Panc1 (cell line): ENCODE measurements around the gene SRP68. TPM values are rescaled to one million over a fixed set of nuclear protein-coding genes. Genes with fewer than 3 reads are reported as not detected.

ENCODE experiments used
- ATAC-seq: fragments of 200-7000 bp; cut with Tn5 transposase; 2 replicates; pipeline ENCODE4 v1.9.1; 2020; ENCODE audit warnings: mild to moderate bottlenecking, moderate library complexity
- BruUV-seq: library from RNA; stranded (reverse); fragments of 400-500 nt; replicated peaks from 2 replicates; lab custom pipeline; 2021; lab: Mats Ljungman, UMichigan
- CTCF ChIA-PET: fragments of 300-600 bp; sonication (Branson Sonifier 250); formaldehyde crosslinking; loops from one replicate; lab custom pipeline; 2022; ENCODE audit warnings: antibody characterized with exemption; lab: Charles Lee
- POLR2A ChIA-PET: fragments of 300-600 bp; sonication (Branson Sonifier 250); formaldehyde crosslinking; loops from one replicate; lab custom pipeline; 2022; ENCODE audit warnings: antibody characterized with exemption; lab: Charles Lee
- DNase-seq: peaks from one replicate; pipeline ENCODE4 v3.0.0-alpha.2; 2010; ENCODE audit warnings: low read depth, low spot score
- H3K27ac ChIP-seq: 2 replicates; pipeline ENCODE4 v1.5.1; 2011; ENCODE audit warnings: mild to moderate bottlenecking, low read length, inconsistent platforms
- H3K27me3 ChIP-seq: fragments of 200-500 bp; sonication (Bioruptor generic); 2 replicates; pipeline ENCODE4 v1.6.0; 2014; ENCODE audit warnings: low read length, inconsistent platforms; ENCODE audit not compliant: control insufficient read depth, insufficient read depth
- H3K36me3 ChIP-seq: fragments of 200-500 bp; sonication (Bioruptor generic); 2 replicates; pipeline ENCODE4 v1.5.1; 2014; ENCODE audit warnings: inconsistent platforms, mild to moderate bottlenecking, low read length, moderate library complexity; ENCODE audit not compliant: control insufficient read depth, insufficient read depth
- H3K4me1 ChIP-seq: 2 replicates; pipeline ENCODE4 v1.5.1; 2011; ENCODE audit warnings: inconsistent platforms, mild to moderate bottlenecking, low read length, moderate library complexity; ENCODE audit not compliant: control insufficient read depth, insufficient read depth
- H3K4me3 ChIP-seq, 2 experiments: 2 replicates each; pipeline ENCODE4 v1.5.1; 2011 to 2012; ENCODE audit warnings: low read depth in 2 of 2, low read length in 2 of 2, mild to moderate bottlenecking in 2 of 2, inconsistent platforms in 1 of 2, moderate library complexity in 1 of 2
- H3K9me3 ChIP-seq: fragments of 200-500 bp; sonication (Bioruptor generic); 2 replicates; pipeline ENCODE4 v1.5.1; 2014; ENCODE audit warnings: low read depth, mild to moderate bottlenecking, inconsistent platforms, low read length, moderate library complexity; ENCODE audit not compliant: control insufficient read depth, insufficient read depth
- CTCF ChIP-seq: fragments of 450-650 bp; IDR thresholded peaks from 2 replicates; pipeline ENCODE4 v1.5.1; 2017; ENCODE audit warnings: mild to moderate bottlenecking
- POLR2AphosphoS5 ChIP-seq: IDR thresholded peaks from 2 replicates; pipeline ENCODE4 v1.6.1; 2012; ENCODE audit warnings: mild to moderate bottlenecking, low read depth, low read length, moderate library complexity
- REST ChIP-seq, 2 experiments: IDR thresholded peaks; 2 replicates each; pipeline ENCODE4 v1.6.1; 2011 to 2012; ENCODE audit warnings: low read depth in 2 of 2, control low read depth in 1 of 2, low read length in 1 of 2, mild to moderate bottlenecking in 1 of 2, moderate library complexity in 1 of 2; ENCODE audit not compliant: insufficient read depth in 1 of 2
- SIN3A ChIP-seq: IDR thresholded peaks from 2 replicates; pipeline ENCODE4 v1.6.1; 2012; ENCODE audit warnings: low read depth, mild to moderate bottlenecking, low read length, moderate library complexity, borderline replicate concordance; ENCODE audit not compliant: insufficient read depth
- TCF7L2 ChIP-seq: IDR thresholded peaks from 2 replicates; pipeline ENCODE4 v1.6.1; 2011; ENCODE audit warnings: mild to moderate bottlenecking, low read depth, low read length, inconsistent platforms
- in situ Hi-C: cut with HindIII; loops from 2 replicates; pipeline ENCODE4 v1.10.0; 2016; ENCODE audit warnings: low sequenced_read_pairs, low pct_unique_long_range_greater_than_20kb
- intact Hi-C: fragments of 100-400 bp; cut with micrococcal nuclease; formaldehyde crosslinking; loops from one replicate; pipeline ENCODE4 v1.10.0; 2022; ENCODE audit not compliant: unreplicated experiment
- total RNA-seq: library from RNA; stranded (reverse); gene quantifications from one replicate; pipeline ENCODE4 v1.2.1, GENCODE V29; 2021; ENCODE audit not compliant: unreplicated experiment

The SRP68 gene
- total RNA-seq, 1 experiment from 2014 or later: 100 TPM

- H3K4me1 ChIP-seq: peaks cover 10% of the 10 kb centered on the region
- POLR2A ChIA-PET: interaction anchor here (0.6 kb wide), 1 partner anchor 35 kb away, joined by 12 read pairs; no protein-coding TSS in a partner anchor
- no TSS peak for BruUV-seq
- ATAC-seq (peak; percentile 18), DNase-seq (no peak)
- in situ Hi-C loops (no loop called here), intact Hi-C loops (no loop called here)
- no peaks in the 10 kb centered on the region for H3K9me3 ChIP-seq
- H3K4me3 ChIP-seq: no peak overlapping the region
- peaks cover 3% of the 10 kb centered on the region; the same call in 1 of the 2 replicates for H3K36me3 ChIP-seq
- H3K27ac ChIP-seq: no peak overlapping the region
- CTCF ChIA-PET: no interaction called here
- no peaks in the 10 kb centered on the region for H3K27me3 ChIP-seq
- TF ChIP-seq TCF7L2: no peak
- peak; percentile 13; the same call in 1 of the 2 replicates for TF ChIP-seq POLR2AphosphoS5
- TF ChIP-seq CTCF: no peak
- no peak for TF ChIP-seq REST (IDR thresholded peaks at IDR 0.05; ENCODE audit: insufficient read depth in 1 of 2, low read depth in 2 of 2, low read length in 1 of 2)
- 0 out of 2 replicates have a peak, but pooled peaks have one; percentile 35 for TF ChIP-seq SIN3A
These were observed 9.2 kb upstream of the SRP68 start for GRCh38 chr17:76081295-76082210.

GRCh38 chr17:76080768-76081287 lies 8.5 kb upstream of the SRP68 start:
- H3K4me1 ChIP-seq: peaks cover 10% of the 10 kb centered on the region
- no peaks in the 10 kb centered on the region for H3K27me3 ChIP-seq
- DNase-seq (no peak), ATAC-seq (no peak; the same call in none of the 2 replicates)
- no peak for TF ChIP-seq CTCF
- TF ChIP-seq POLR2AphosphoS5: peak; percentile 36; the same call in 1 of the 2 replicates
- H3K9me3 ChIP-seq: no peaks in the 10 kb centered on the region
- no TSS peak for BruUV-seq
- in situ Hi-C loops: no loop called here
- intact Hi-C loops: no loop called here
- no peak overlapping the region for H3K27ac ChIP-seq
- H3K4me3 ChIP-seq: no peak overlapping the region
- peaks cover 3% of the 10 kb centered on the region; the same call in 1 of the 2 replicates for H3K36me3 ChIP-seq
- CTCF ChIA-PET: no interaction called here
- POLR2A ChIA-PET: interaction anchor here (0.7 kb wide), 1 partner anchor 82 kb away, joined by 3 read pairs; no protein-coding TSS in a partner anchor
